ENCODE measurements around the gene TM9SF3. TPM values are rescaled to one million over a fixed set of nuclear protein-coding genes. Genes with fewer than 3 reads are reported as not detected.
"Not testable (repeated sequence)": the region's sequence is repeated elsewhere in the genome, so short reads cannot be mapped to it uniquely, and the experiment has no call there.

The TM9SF3 gene
- polyA plus RNA-seq, 4 donors, result 30.3 to 250 (median 62.5) TPM

- Histone ChIP-seq H3K36me3 (ENCODE audit: control insufficient read depth in 3 of 3, insufficient read depth in 2 of 3, low read depth in 1 of 3, low read length in 3 of 3) (peaks cover 10 to 15% (median 10%) of the 10 kb centered on the region in 3 donors), H3K4me1 (ENCODE audit: control insufficient read depth in 3 of 3, insufficient read depth in 2 of 3, low read depth in 1 of 3, low read length in 2 of 3) (no peaks in the 10 kb centered on the region), H3K4me3 (ENCODE audit: low read depth in 1 of 3, low read length in 3 of 3) (no peak overlapping the region), H3K9me3 (ENCODE audit: control insufficient read depth in 2 of 2, insufficient read depth in 1 of 2, low read depth in 1 of 2, low read length in 1 of 2) (no peaks in the 10 kb centered on the region), H3K27ac (ENCODE audit: low read depth in 1 of 3, low read length in 2 of 3) (no peak overlapping the region), H3K27me3 (ENCODE audit: control insufficient read depth in 3 of 3, insufficient read depth in 3 of 3, low read length in 3 of 3) (no peaks in the 10 kb centered on the region)
- DNase-seq (peak in 1 of 2 donors; percentile 19), FAIRE-seq (no peak)
- WGBS, 3 donors, result 31 to 75% (median 43%) methylated on average over 1 of the region's 1 CpG
Observed at GRCh38 chr10:96556003-96556402, 30.8 kb downstream of the TM9SF3 start.

- Histone ChIP-seq H3K4me1 (ENCODE audit: control insufficient read depth in 3 of 3, insufficient read depth in 2 of 3, low read depth in 1 of 3, low read length in 2 of 3) (no peaks in the 10 kb centered on the region), H3K36me3 (ENCODE audit: control insufficient read depth in 3 of 3, insufficient read depth in 2 of 3, low read depth in 1 of 3, low read length in 3 of 3) (peaks cover 10 to 15% (median 12%) of the 10 kb centered on the region in 3 donors), H3K9me3 (ENCODE audit: control insufficient read depth in 2 of 2, insufficient read depth in 1 of 2, low read depth in 1 of 2, low read length in 1 of 2) (no peaks in the 10 kb centered on the region), H3K27me3 (ENCODE audit: control insufficient read depth in 3 of 3, insufficient read depth in 3 of 3, low read length in 3 of 3) (no peaks in the 10 kb centered on the region), H3K4me3 (ENCODE audit: low read depth in 1 of 3, low read length in 3 of 3) (no peak overlapping the region), H3K27ac (ENCODE audit: low read depth in 1 of 3, low read length in 2 of 3) (no peak overlapping the region)
- FAIRE-seq (no peak), DNase-seq (no peak)
- 91 to 94% (median 92%) methylated on average over 3 of the region's 3 CpGs for WGBS, 3 donors
Observed at GRCh38 chr10:96555330-96555729, 31.5 kb downstream of the TM9SF3 start.

- no peak overlapping the region for H3K27ac ChIP-seq (ENCODE audit: low read depth in 1 of 3, low read length in 2 of 3)
- DNase-seq, result no peak
- H3K4me3 ChIP-seq (ENCODE audit: low read depth in 1 of 3, low read length in 3 of 3), result no peak overlapping the region
- no peaks in the 10 kb centered on the region for H3K4me1 ChIP-seq (ENCODE audit: control insufficient read depth in 3 of 3, insufficient read depth in 2 of 3, low read depth in 1 of 3, low read length in 2 of 3)
- FAIRE-seq, result no peak
- no peaks in the 10 kb centered on the region for H3K27me3 ChIP-seq (ENCODE audit: control insufficient read depth in 3 of 3, insufficient read depth in 3 of 3, low read length in 3 of 3)
- no peaks in the 10 kb centered on the region for H3K9me3 ChIP-seq (ENCODE audit: control insufficient read depth in 2 of 2, insufficient read depth in 1 of 2, low read depth in 1 of 2, low read length in 1 of 2)
- 73 to 83% (median 75%) methylated on average over 5 of the region's 5 CpGs for WGBS, 3 donors
- peaks cover 6 to 22% (median 11%) of the 10 kb centered on the region in 3 donors for H3K36me3 ChIP-seq (ENCODE audit: control insufficient read depth in 3 of 3, insufficient read depth in 2 of 3, low read depth in 1 of 3, low read length in 3 of 3)
Observed at GRCh38 chr10:96548589-96548988, 38.2 kb downstream of the TM9SF3 start.

- not testable (repeated sequence) for FAIRE-seq; H3K9me3 ChIP-seq (ENCODE audit: control insufficient read depth in 2 of 2, insufficient read depth in 1 of 2, low read depth in 1 of 2, low read length in 1 of 2); H3K4me1 ChIP-seq (ENCODE audit: control insufficient read depth in 3 of 3, insufficient read depth in 2 of 3, low read depth in 1 of 3, low read length in 2 of 3); H3K4me3 ChIP-seq (ENCODE audit: low read depth in 1 of 3, low read length in 3 of 3); H3K27me3 ChIP-seq (ENCODE audit: control insufficient read depth in 3 of 3, insufficient read depth in 3 of 3, low read length in 3 of 3); DNase-seq; H3K27ac ChIP-seq (ENCODE audit: low read depth in 1 of 3, low read length in 2 of 3)
- peaks cover 9 to 20% (median 11%) of the 10 kb centered on the region in 3 donors for H3K36me3 ChIP-seq (ENCODE audit: control insufficient read depth in 3 of 3, insufficient read depth in 2 of 3, low read depth in 1 of 3, low read length in 3 of 3)
- WGBS, 3 donors, result 92 to 95% (median 94%) methylated on average over 10 of the region's 10 CpGs
Observed at GRCh38 chr10:96545558-96545957, 41.3 kb downstream of the TM9SF3 start.

- DNase-seq, result no peak
- Histone ChIP-seq H3K36me3 (ENCODE audit: control insufficient read depth in 3 of 3, insufficient read depth in 2 of 3, low read depth in 1 of 3, low read length in 3 of 3) (peaks cover 7 to 11% (median 7%) of the 10 kb centered on the region in 3 donors), H3K4me3 (ENCODE audit: low read depth in 1 of 3, low read length in 3 of 3) (no peak overlapping the region), H3K4me1 (ENCODE audit: control insufficient read depth in 3 of 3, insufficient read depth in 2 of 3, low read depth in 1 of 3, low read length in 2 of 3) (no peaks in the 10 kb centered on the region), H3K27ac (ENCODE audit: low read depth in 1 of 3, low read length in 2 of 3) (no peak overlapping the region), H3K27me3 (ENCODE audit: control insufficient read depth in 3 of 3, insufficient read depth in 3 of 3, low read length in 3 of 3) (no peaks in the 10 kb centered on the region), H3K9me3 (ENCODE audit: control insufficient read depth in 2 of 2, insufficient read depth in 1 of 2, low read depth in 1 of 2, low read length in 1 of 2) (no peaks in the 10 kb centered on the region)
- whole genome bisulfite sequencing, 3 donors, result 81 to 96% (median 94%) methylated on average over 2 of the region's 2 CpGs
- no peak for FAIRE-seq
Observed at GRCh38 chr10:96541921-96542320, 44.9 kb downstream of the TM9SF3 start.

- H3K4me3 ChIP-seq (ENCODE audit: low read depth in 1 of 3, low read length in 3 of 3), result no peak overlapping the region
- WGBS, 3 donors, result 90 to 94% (median 93%) methylated on average over 3 of the region's 3 CpGs
- H3K4me1 ChIP-seq (ENCODE audit: control insufficient read depth in 3 of 3, insufficient read depth in 2 of 3, low read depth in 1 of 3, low read length in 2 of 3), result no peaks in the 10 kb centered on the region
- FAIRE-seq (no peak), DNase-seq (no peak)
- H3K27me3 ChIP-seq (ENCODE audit: control insufficient read depth in 3 of 3, insufficient read depth in 3 of 3, low read length in 3 of 3), result no peaks in the 10 kb centered on the region
- no peak overlapping the region for H3K27ac ChIP-seq (ENCODE audit: low read depth in 1 of 3, low read length in 2 of 3)
- peaks cover 3 to 7% (median 4%) of the 10 kb centered on the region in 3 donors for H3K36me3 ChIP-seq (ENCODE audit: control insufficient read depth in 3 of 3, insufficient read depth in 2 of 3, low read depth in 1 of 3, low read length in 3 of 3)
- H3K9me3 ChIP-seq (ENCODE audit: control insufficient read depth in 2 of 2, insufficient read depth in 1 of 2, low read depth in 1 of 2, low read length in 1 of 2), result no peaks in the 10 kb centered on the region
Observed at GRCh38 chr10:96540240-96540639, 46.6 kb downstream of the TM9SF3 start.

- DNase-seq (no peak), FAIRE-seq (peak; percentile 15)
- Histone ChIP-seq H3K36me3 (ENCODE audit: control insufficient read depth in 3 of 3, insufficient read depth in 2 of 3, low read depth in 1 of 3, low read length in 3 of 3) (peaks cover 3 to 7% (median 4%) of the 10 kb centered on the region in 3 donors), H3K9me3 (ENCODE audit: control insufficient read depth in 2 of 2, insufficient read depth in 1 of 2, low read depth in 1 of 2, low read length in 1 of 2) (no peaks in the 10 kb centered on the region), H3K27ac (ENCODE audit: low read depth in 1 of 3, low read length in 2 of 3) (no peak overlapping the region), H3K4me1 (ENCODE audit: control insufficient read depth in 3 of 3, insufficient read depth in 2 of 3, low read depth in 1 of 3, low read length in 2 of 3) (no peaks in the 10 kb centered on the region), H3K27me3 (ENCODE audit: control insufficient read depth in 3 of 3, insufficient read depth in 3 of 3, low read length in 3 of 3) (no peaks in the 10 kb centered on the region), H3K4me3 (ENCODE audit: low read depth in 1 of 3, low read length in 3 of 3) (no peak overlapping the region)
- WGBS, 3 donors, result 85 to 98% (median 94%) methylated on average over 1 of the region's 1 CpG
Observed at GRCh38 chr10:96538683-96539082, 48.1 kb downstream of the TM9SF3 start.

- H3K4me3 ChIP-seq (ENCODE audit: low read depth in 1 of 3, low read length in 3 of 3), result no peak overlapping the region
- H3K36me3 ChIP-seq (ENCODE audit: control insufficient read depth in 3 of 3, insufficient read depth in 2 of 3, low read depth in 1 of 3, low read length in 3 of 3), result peaks cover 5 to 14% (median 5%) of the 10 kb centered on the region in 3 donors
- whole genome bisulfite sequencing, 3 donors, result 87 to 100% (median 97%) methylated on average over 1 of the region's 1 CpG
- H3K4me1 ChIP-seq (ENCODE audit: control insufficient read depth in 3 of 3, insufficient read depth in 2 of 3, low read depth in 1 of 3, low read length in 2 of 3), result no peaks in the 10 kb centered on the region
- FAIRE-seq (peak; percentile 23), DNase-seq (no peak)
- no peaks in the 10 kb centered on the region for H3K27me3 ChIP-seq (ENCODE audit: control insufficient read depth in 3 of 3, insufficient read depth in 3 of 3, low read length in 3 of 3)
- no peaks in the 10 kb centered on the region for H3K9me3 ChIP-seq (ENCODE audit: control insufficient read depth in 2 of 2, insufficient read depth in 1 of 2, low read depth in 1 of 2, low read length in 1 of 2)
- no peak overlapping the region for H3K27ac ChIP-seq (ENCODE audit: low read depth in 1 of 3, low read length in 2 of 3)
Observed at GRCh38 chr10:96536129-96536528, 50.7 kb downstream of the TM9SF3 start.

GRCh38 chr10:96532523-96532922 lies 54.3 kb downstream of the TM9SF3 start:
- H3K4me3 ChIP-seq (ENCODE audit: low read depth in 1 of 3, low read length in 3 of 3), result no peak overlapping the region
- no peaks in the 10 kb centered on the region for H3K9me3 ChIP-seq (ENCODE audit: control insufficient read depth in 2 of 2, insufficient read depth in 1 of 2, low read depth in 1 of 2, low read length in 1 of 2)
- FAIRE-seq, result peak; percentile 15
- no peak overlapping the region for H3K27ac ChIP-seq (ENCODE audit: low read depth in 1 of 3, low read length in 2 of 3)
- peak in 1 of 2 donors; percentile 71 for DNase-seq
- no peaks in the 10 kb centered on the region for H3K4me1 ChIP-seq (ENCODE audit: control insufficient read depth in 3 of 3, insufficient read depth in 2 of 3, low read depth in 1 of 3, low read length in 2 of 3)
- peaks cover 7 to 17% (median 9%) of the 10 kb centered on the region in 3 donors for H3K36me3 ChIP-seq (ENCODE audit: control insufficient read depth in 3 of 3, insufficient read depth in 2 of 3, low read depth in 1 of 3, low read length in 3 of 3)
- no peaks in the 10 kb centered on the region for H3K27me3 ChIP-seq (ENCODE audit: control insufficient read depth in 3 of 3, insufficient read depth in 3 of 3, low read length in 3 of 3)
- 26 to 77% (median 61%) methylated on average over 1 of the region's 1 CpG for WGBS, 3 donors

All from small intestine (tissue), 7 donors.